Uterus (tissue), 2 donors: Measurements from ENCODE around the gene C22orf39.

Experiments
- CTCF ChIP-seq, 4 experiments: fragments of 200-600 bp in 2 of 4; fragments of 450-650 bp in 2 of 4; sonication (generic) in 2 of 4; IDR thresholded peaks; one replicate each; pipeline ENCODE4 v1.5.1; 2016 to 2019; ENCODE audit warnings: antibody characterized with exemption in 4 of 4, mild to moderate bottlenecking in 2 of 4, moderate library complexity in 1 of 4
- POLR2A ChIP-seq, 2 donors: fragments of 450-650 bp; IDR thresholded peaks; one replicate each; pipeline ENCODE4 v1.6.1; 2016; ENCODE audit warnings: antibody characterized with exemption in 2 of 2, mild to moderate bottlenecking in 1 of 2, moderate library complexity in 1 of 2

DNA sequence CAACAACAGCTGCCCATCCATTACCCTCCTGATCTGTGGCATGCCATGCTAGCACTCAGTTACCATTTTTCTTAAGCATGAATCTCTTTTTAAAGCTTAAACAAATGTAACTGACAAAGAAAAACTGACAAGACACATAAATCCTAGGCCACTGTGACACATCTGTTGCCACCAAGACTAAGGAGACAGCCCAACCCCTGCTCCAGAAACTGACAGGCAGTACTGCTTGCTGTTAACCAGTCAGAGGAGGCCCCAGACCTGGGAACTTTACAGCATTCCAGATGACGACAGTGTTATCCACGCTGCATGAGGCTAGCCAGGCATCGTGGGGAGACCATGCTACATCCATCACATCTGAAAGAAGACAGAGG, 49.8 kb downstream of the C22orf39 start:
- no peak for TF ChIP-seq CTCF (IDR thresholded peaks at IDR 0.05)
- no peak for TF ChIP-seq POLR2A (IDR thresholded peaks at IDR 0.05)
